ACC112 (cell line): Measurements from ENCODE around the gene MYO7B.
A peak's percentile ranks its signal among the peaks of the same experiment; 100 is the strongest.

Experiments used
- H2AFZ ChIP-seq: fragments of 200-600 bp; sonication (generic); one replicate; pipeline ENCODE4 v1.6.0; 2017; ENCODE audit warnings: antibody characterized with exemption, low read length; ENCODE audit not compliant: unreplicated experiment
- H3K27ac ChIP-seq: fragments of 200-600 bp; sonication (generic); 2 replicates; pipeline ENCODE4 v1.5.1; 2014; ENCODE audit warnings: low read depth, mild to moderate bottlenecking, antibody characterized with exemption, low read length, moderate library complexity
- H3K27me3 ChIP-seq: fragments of 200-600 bp; sonication (generic); 2 replicates; pipeline ENCODE4 v1.6.1; 2014; ENCODE audit warnings: mild to moderate bottlenecking, antibody characterized with exemption, low read length, moderate library complexity, mixed read lengths; ENCODE audit not compliant: insufficient read depth
- H3K36me3 ChIP-seq: fragments of 200-600 bp; sonication (generic); 2 replicates; pipeline ENCODE4 v1.6.1; 2016; ENCODE audit warnings: mild to moderate bottlenecking, antibody characterized with exemption, low read length, moderate library complexity, mixed read lengths; ENCODE audit not compliant: insufficient read depth
- H3K4me1 ChIP-seq: fragments of 200-600 bp; sonication (generic); one replicate; pipeline ENCODE4 v1.6.1; 2016; ENCODE audit warnings: low read length, mixed read lengths; ENCODE audit not compliant: insufficient read depth, unreplicated experiment, control insufficient read depth
- H3K4me3 ChIP-seq: fragments of 200-600 bp; sonication (generic); 2 replicates; pipeline ENCODE4 v1.5.1; 2014; ENCODE audit warnings: mild to moderate bottlenecking, low read depth, low read length
- H3K79me2 ChIP-seq: fragments of 200-600 bp; sonication (generic); one replicate; pipeline ENCODE4 v1.6.0; 2016; ENCODE audit warnings: low read length; ENCODE audit not compliant: control insufficient read depth, unreplicated experiment, insufficient read depth

Gene MYO7B

DNA sequence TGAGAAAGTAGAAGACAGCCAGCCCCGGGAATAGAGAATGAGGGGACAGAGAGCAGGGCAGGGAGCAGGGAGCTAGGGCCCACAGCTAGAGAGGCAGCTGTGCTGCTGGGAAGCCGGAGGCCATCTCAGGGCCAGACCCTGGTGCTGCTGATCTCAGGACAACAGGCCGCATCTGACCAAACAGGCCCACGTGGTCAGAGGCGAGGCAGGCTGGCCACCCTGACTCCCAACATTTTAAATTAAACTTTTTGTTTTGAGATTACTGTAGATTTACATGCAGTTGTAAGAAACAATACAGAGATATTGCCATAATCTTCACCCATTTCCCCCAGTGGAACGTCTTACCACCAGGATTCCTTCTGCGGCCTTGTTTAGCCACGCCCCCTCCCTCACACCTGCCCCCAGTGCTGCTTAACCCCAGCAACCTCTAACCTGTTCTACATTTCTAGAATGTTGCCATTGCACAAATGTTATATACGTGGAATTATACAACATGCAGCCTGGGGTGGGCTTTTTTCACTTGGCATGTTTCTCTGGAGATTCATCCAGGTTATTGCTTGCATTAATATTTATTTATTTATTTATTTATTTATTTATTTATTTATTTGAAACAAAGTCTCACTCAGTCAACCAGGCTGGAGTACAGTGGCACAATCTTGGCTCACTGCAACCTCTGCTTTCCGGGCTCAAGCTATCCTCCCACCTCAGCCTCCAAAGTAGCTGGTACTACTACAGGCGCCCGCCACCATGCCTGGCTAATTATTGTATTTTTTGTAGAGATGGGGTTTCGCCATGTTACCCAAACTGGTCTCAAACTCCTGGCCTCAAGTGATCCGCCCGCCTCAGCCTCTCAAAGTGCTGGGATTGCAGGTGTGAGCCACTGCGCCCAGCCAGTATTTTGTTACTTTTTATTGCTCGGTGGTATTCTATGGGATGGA lies 61.8 kb downstream of the MYO7B start:
- H3K79me2 ChIP-seq: no peaks in the 10 kb centered on the region
- peak overlapping the region; percentile 22 for H3K27ac ChIP-seq
- no peaks in the 10 kb centered on the region for H3K27me3 ChIP-seq
- no peaks in the 10 kb centered on the region for H3K36me3 ChIP-seq
- peaks cover 9% of the 10 kb centered on the region for H3K4me1 ChIP-seq
- no peak overlapping the region for H2AFZ ChIP-seq
- no peak overlapping the region for H3K4me3 ChIP-seq

- Histone ChIP-seq H3K4me1 (peaks cover 9% of the 10 kb centered on the region), H3K36me3 (no peaks in the 10 kb centered on the region), H3K27me3 (no peaks in the 10 kb centered on the region), H3K4me3 (no peak overlapping the region), H3K79me2 (no peaks in the 10 kb centered on the region), H3K27ac (peak overlapping the region; percentile 22), H2AFZ (no peak overlapping the region)
Measured at GRCh38 chr2:127597984-127598380, 62.5 kb downstream of the MYO7B start.

DNA sequence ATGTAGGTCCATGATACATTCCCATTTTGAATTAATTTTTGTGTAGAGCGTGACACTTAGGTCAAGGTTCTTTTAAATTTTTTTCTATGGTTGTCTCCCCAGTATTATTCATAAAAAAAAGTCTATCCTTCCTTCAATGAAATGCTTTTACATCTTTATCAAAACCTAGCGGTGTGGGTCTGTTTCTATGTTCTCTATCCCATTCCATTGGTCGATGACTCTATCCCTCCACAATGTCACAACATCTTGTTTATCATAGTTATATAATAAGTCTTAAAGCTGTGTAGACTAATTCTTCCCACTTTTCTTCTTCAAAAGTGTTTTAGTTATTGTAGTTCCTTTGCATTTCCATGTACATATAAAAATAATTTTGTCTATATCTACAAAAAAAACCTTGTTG lies 63.2 kb downstream of the MYO7B start:
- H3K36me3 ChIP-seq: no peaks in the 10 kb centered on the region
- peak overlapping the region; percentile 45 for H3K27ac ChIP-seq
- H3K27me3 ChIP-seq: no peaks in the 10 kb centered on the region
- H3K4me3 ChIP-seq: no peak overlapping the region
- H3K4me1 ChIP-seq: peaks cover 9% of the 10 kb centered on the region
- H2AFZ ChIP-seq: no peak overlapping the region
- H3K79me2 ChIP-seq: no peaks in the 10 kb centered on the region

DNA sequence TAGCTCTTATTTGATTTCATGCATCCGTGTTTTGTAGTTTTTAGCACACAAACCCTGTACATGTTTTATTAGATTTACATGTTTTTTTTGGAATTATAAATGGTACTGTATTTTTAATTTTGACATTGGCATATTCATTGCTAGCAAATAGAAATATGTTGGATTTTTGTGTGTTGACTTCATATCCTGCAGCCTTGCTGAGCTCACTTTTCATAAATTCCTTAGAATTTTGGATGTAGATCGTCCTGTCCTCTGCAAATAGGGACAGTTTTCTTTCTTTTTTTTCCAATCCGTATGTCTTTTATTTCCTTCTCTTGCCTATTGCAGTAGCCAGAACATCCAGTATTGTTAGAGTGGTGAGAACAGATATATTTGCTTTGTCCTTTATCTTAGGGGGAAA lies 63.7 kb downstream of the MYO7B start:
- Histone ChIP-seq H3K79me2 (no peaks in the 10 kb centered on the region), H2AFZ (peak overlapping the region; percentile 55), H3K36me3 (no peaks in the 10 kb centered on the region), H3K27ac (peak overlapping the region; percentile 45), H3K27me3 (no peaks in the 10 kb centered on the region), H3K4me1 (peaks cover 9% of the 10 kb centered on the region), H3K4me3 (peak overlapping the region; percentile 11; the same call in 1 of the 2 replicates)

DNA sequence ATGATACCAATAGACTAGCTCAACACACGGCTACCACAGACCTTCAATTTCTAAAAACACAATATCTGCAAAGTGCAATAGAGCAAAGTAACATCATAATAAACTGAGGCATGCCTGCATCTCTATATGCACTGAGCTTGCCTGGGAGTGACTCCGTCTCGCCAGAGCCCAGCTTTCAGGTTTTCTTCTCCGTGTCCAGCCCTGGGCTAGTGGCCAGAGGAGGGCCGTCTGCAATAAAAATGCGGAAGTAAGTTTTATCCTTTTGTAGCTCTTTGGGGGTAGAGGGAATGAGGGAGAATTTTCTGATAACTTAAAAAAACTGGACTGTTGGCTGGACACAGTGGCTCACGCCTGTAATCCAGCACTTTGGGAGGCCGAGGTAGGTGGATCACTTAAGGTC lies 69.5 kb downstream of the MYO7B start:
- H3K27ac ChIP-seq: no peak overlapping the region
- H3K36me3 ChIP-seq: no peaks in the 10 kb centered on the region
- H3K27me3 ChIP-seq: no peaks in the 10 kb centered on the region
- no peak overlapping the region for H3K4me3 ChIP-seq
- H2AFZ ChIP-seq: no peak overlapping the region
- no peaks in the 10 kb centered on the region for H3K4me1 ChIP-seq
- H3K79me2 ChIP-seq: no peaks in the 10 kb centered on the region

DNA sequence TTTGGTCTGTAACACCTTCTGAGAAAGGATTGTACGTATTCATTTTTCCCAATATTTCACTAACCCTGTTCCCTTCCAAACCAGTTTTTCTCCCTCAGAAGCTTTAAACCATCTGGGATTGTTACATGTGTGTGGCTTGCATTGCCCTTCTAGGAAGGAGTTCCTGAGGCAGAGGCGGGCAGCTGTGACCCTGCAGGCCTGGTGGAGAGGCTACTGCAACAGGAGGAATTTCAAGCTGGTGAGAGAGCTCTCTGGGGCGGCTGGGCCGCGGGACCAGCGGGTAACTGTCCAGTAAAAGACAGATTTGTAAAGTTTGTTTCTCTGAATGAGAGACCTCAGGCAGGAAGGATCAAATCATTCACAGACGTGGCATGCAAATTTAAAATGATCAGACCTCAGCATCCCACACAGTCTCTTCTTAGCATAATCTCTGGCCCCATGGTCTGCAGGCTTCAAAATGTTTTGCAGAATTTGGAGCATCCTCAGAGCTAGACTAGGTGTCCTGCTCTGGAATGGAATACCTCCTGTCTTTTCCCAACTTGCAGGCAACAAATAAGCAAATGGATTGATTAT lies 70.3 kb downstream of the MYO7B start:
- H3K4me1 ChIP-seq: no peaks in the 10 kb centered on the region
- no peaks in the 10 kb centered on the region for H3K79me2 ChIP-seq
- no peaks in the 10 kb centered on the region for H3K27me3 ChIP-seq
- no peaks in the 10 kb centered on the region for H3K36me3 ChIP-seq
- H3K4me3 ChIP-seq: no peak overlapping the region
- no peak overlapping the region for H3K27ac ChIP-seq
- no peak overlapping the region for H2AFZ ChIP-seq

DNA sequence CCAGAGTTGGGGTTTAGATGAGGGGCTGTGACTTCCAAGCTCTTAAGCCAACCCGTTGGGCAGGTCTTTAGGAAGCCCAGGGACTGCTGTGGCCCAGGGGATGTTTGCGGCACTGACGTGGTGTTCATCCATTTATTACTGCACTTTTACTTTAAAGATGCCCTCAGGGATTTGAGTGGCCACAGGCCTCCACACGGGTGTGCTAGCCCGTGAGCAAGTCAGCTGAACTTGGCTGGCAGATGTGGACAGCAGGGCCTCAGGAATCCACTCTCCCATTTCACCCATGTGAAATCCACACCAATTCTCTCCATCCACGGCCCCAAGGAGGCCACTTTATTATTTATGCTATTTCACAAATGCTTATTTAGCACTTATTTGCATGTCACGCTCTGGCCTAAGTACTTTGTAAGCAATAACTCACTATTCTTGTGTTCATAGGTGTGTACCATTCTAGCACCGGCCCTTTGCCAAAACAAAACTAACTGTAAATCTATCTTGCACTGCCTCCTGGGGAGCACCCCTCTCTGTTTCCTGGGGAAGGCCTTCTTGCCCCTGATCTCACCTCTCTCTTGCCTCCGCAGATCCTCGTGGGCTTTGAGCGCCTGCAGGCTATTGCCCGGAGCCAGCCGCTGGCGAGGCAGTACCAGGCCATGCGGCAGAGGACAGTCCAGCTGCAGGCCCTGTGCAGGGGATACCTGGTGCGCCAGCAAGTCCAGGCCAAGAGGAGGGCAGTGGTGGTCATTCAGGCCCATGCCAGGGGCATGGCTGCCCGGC lies 71.3 kb downstream of the MYO7B start:
- H3K4me3 ChIP-seq: no peak overlapping the region
- no peak overlapping the region for H2AFZ ChIP-seq
- no peaks in the 10 kb centered on the region for H3K4me1 ChIP-seq
- no peaks in the 10 kb centered on the region for H3K79me2 ChIP-seq
- no peaks in the 10 kb centered on the region for H3K36me3 ChIP-seq
- no peak overlapping the region for H3K27ac ChIP-seq
- no peaks in the 10 kb centered on the region for H3K27me3 ChIP-seq

GRCh38 chr2:127607399-127607908 lies 72.0 kb downstream of the MYO7B start:
- no peak overlapping the region for H3K27ac ChIP-seq
- H2AFZ ChIP-seq: no peak overlapping the region
- no peaks in the 10 kb centered on the region for H3K36me3 ChIP-seq
- no peaks in the 10 kb centered on the region for H3K27me3 ChIP-seq
- no peaks in the 10 kb centered on the region for H3K4me1 ChIP-seq
- H3K79me2 ChIP-seq: no peaks in the 10 kb centered on the region
- no peak overlapping the region for H3K4me3 ChIP-seq

- H3K79me2 ChIP-seq: no peaks in the 10 kb centered on the region
- H3K4me1 ChIP-seq: no peaks in the 10 kb centered on the region
- no peak overlapping the region for H2AFZ ChIP-seq
- no peaks in the 10 kb centered on the region for H3K36me3 ChIP-seq
- no peaks in the 10 kb centered on the region for H3K27me3 ChIP-seq
- H3K4me3 ChIP-seq: no peak overlapping the region
- no peak overlapping the region for H3K27ac ChIP-seq
Measured at GRCh38 chr2:127608061-127609030, 72.9 kb downstream of the MYO7B start.
